Measurements from ENCODE around the gene KCNN1.

GRCh38 chr19:17944301-17944700 is 22.6 kb upstream of the KCNN1 start:
- no peak for TF ChIP-seq CTCF (conservative IDR thresholded peaks at IDR 0.05; ENCODE audit: low read length)
- no peak for TF ChIP-seq EZH2phosphoT487 (IDR thresholded peaks at IDR 0.05; ENCODE audit: borderline replicate concordance)

Data from Loucy (cell line).